Esophagus muscularis mucosa (tissue), 4 donors: ENCODE results near the gene AGAP3. TPM values are rescaled to one million over a fixed set of nuclear protein-coding genes. Genes with fewer than 3 reads are reported as not detected.

Experiments
- DNase-seq: peaks from one replicate; pipeline ENCODE4 v3.0.0-alpha.2; 2017; ENCODE audit errors: extremely low spot score
- H3K27ac ChIP-seq, 4 donors: fragments of 200-600 bp; sonication (generic); replicated peaks in 1 of 4; 1 replicate in 3 of 4; 2 replicates in 1 of 4; pipeline ENCODE4 v1.5.1; 2016 to 2019; ENCODE audit warnings: mild to moderate bottlenecking in 1 of 4
- H3K27me3 ChIP-seq, 4 donors: fragments of 200-600 bp; sonication (generic); one replicate each; pipeline versions ENCODE4 v1.5.1 to v1.6.0; 2016 to 2019
- H3K36me3 ChIP-seq, 4 donors: fragments of 200-600 bp; sonication (generic); one replicate each; pipeline ENCODE4 v1.5.1; 2016 to 2019
- H3K4me1 ChIP-seq, 4 donors: fragments of 200-600 bp; sonication (generic); one replicate each; pipeline ENCODE4 v1.5.1; 2016 to 2019
- H3K4me3 ChIP-seq, 4 donors: fragments of 200-600 bp; sonication (generic); 1 replicate in 2 of 4; 2 replicates in 2 of 4; pipeline ENCODE4 v1.5.1; 2016 to 2019; ENCODE audit warnings: mild to moderate bottlenecking in 4 of 4, moderate library complexity in 1 of 4
- H3K9me3 ChIP-seq, 4 donors: fragments of 200-600 bp; sonication (generic); 1 replicate in 3 of 4; 2 replicates in 1 of 4; pipeline ENCODE4 v1.5.1; 2016 to 2019
- CTCF ChIP-seq, 3 experiments: fragments of 200-600 bp in 2 of 3; fragments of 450-650 bp in 1 of 3; sonication (generic) in 2 of 3; IDR thresholded peaks; one replicate each; pipeline ENCODE4 v1.5.1; 2017 to 2019; ENCODE audit warnings: antibody characterized with exemption in 3 of 3, mild to moderate bottlenecking in 2 of 3, moderate library complexity in 1 of 3
- EP300 ChIP-seq: sonication (generic); formaldehyde crosslinking; IDR thresholded peaks from one replicate; pipeline ENCODE4 v1.6.1; 2017; ENCODE audit warnings: antibody characterized with exemption
- POLR2A ChIP-seq: fragments of 450-650 bp; IDR thresholded peaks from one replicate; pipeline ENCODE4 v1.6.1; 2017; ENCODE audit warnings: antibody characterized with exemption, moderate library complexity, mild to moderate bottlenecking, low read depth
- POLR2AphosphoS5 ChIP-seq, 2 donors: sonication (generic); formaldehyde crosslinking; IDR thresholded peaks; one replicate each; pipeline ENCODE4 v1.6.1; 2017; ENCODE audit warnings: antibody characterized with exemption in 2 of 2
- WGBS: methylation state at CpG from one replicate; pipeline ENCODE4 v1.1.5; 2018; 5-methylcytosine and 5-hydroxymethylcytosine counted together
- intact Hi-C: fragments of 100-400 bp; cut with DNase I; formaldehyde crosslinking; loops from one replicate; pipeline ENCODE4 v1.15.1; 2023
- total RNA-seq, 4 donors: library from RNA; depleted of rRNA; stranded (reverse); fragments of >200 nt; gene quantifications; one replicate each; pipeline versions ENCODE4 v1.1.0 to v1.2.1, GENCODE V29; 2016

AGAP3 gene
- total RNA-seq, 4 donors from 2014 or later = 33.8 to 71.2 (median 60.0) TPM

- no peak for DNase-seq
- peak; percentile 35 to 42 (median 40) for TF ChIP-seq CTCF (IDR thresholded peaks at IDR 0.05)
- TF ChIP-seq EP300 = no peak
- no peak for TF ChIP-seq POLR2A
- peak; percentile 6 to 32 for TF ChIP-seq POLR2AphosphoS5 (IDR thresholded peaks at IDR 0.05)
- WGBS = 0% methylated on average over 28 of the region's 70 CpGs
These were observed 1.2 kb downstream of the AGAP3 start for GRCh38 chr7:151087245-151088018.

GRCh38 chr7:151088019-151088855 is 2.0 kb downstream of the AGAP3 start:
- WGBS = 33% methylated on average over 15 of the region's 16 CpGs
- intact Hi-C loops = no loop called here
- Histone ChIP-seq H3K36me3 (peaks cover 0 to 7% (median 2%) of the 10 kb centered on the region in 4 donors), H3K9me3 (no peaks in the 10 kb centered on the region), H3K4me3 (peak overlapping the region; percentile 77 to 89 (median 80)), H3K27ac (peak overlapping the region; percentile 88 to 91 (median 90)), H3K4me1 (peaks cover 63 to 77% (median 69%) of the 10 kb centered on the region in 4 donors), H3K27me3 (no peaks in the 10 kb centered on the region)
- no peak for DNase-seq
- no peak for TF ChIP-seq POLR2AphosphoS5 (IDR thresholded peaks at IDR 0.05)
- TF ChIP-seq POLR2A = no peak
- TF ChIP-seq EP300 = no peak
- TF ChIP-seq CTCF (IDR thresholded peaks at IDR 0.05) = no peak

More at GRCh38 chr7:151087245-151088018, 1.2 kb downstream of the AGAP3 start:
- H3K9me3 ChIP-seq = no peaks in the 10 kb centered on the region
- H3K27me3 ChIP-seq = no peaks in the 10 kb centered on the region
- peaks cover 0 to 7% (median 2%) of the 10 kb centered on the region in 4 donors for H3K36me3 ChIP-seq
- H3K27ac ChIP-seq = peak overlapping the region; percentile 88 to 91 (median 90)
- intact Hi-C loops = no loop called here
- H3K4me3 ChIP-seq = peak overlapping the region; percentile 77 to 89 (median 80)
- H3K4me1 ChIP-seq = peaks cover 60 to 74% (median 71%) of the 10 kb centered on the region in 4 donors

- Histone ChIP-seq H3K27ac (peak overlapping the region; percentile 88 to 91 (median 90)), H3K27me3 (no peaks in the 10 kb centered on the region), H3K36me3 (peaks cover 0 to 10% (median 2%) of the 10 kb centered on the region in 4 donors), H3K9me3 (no peaks in the 10 kb centered on the region), H3K4me3 (peak overlapping the region; percentile 77 to 89 (median 80)), H3K4me1 (peaks cover 58 to 79% (median 67%) of the 10 kb centered on the region in 4 donors)
- no peak for TF ChIP-seq EP300
- peak; percentile 69 to 70 for TF ChIP-seq POLR2AphosphoS5 (IDR thresholded peaks at IDR 0.05)
- no peak for TF ChIP-seq CTCF (IDR thresholded peaks at IDR 0.05)
- DNase-seq = no peak
- intact Hi-C loops = no loop called here
- 23% methylated on average over 27 of the region's 30 CpGs for WGBS
These were observed 2.8 kb downstream of the AGAP3 start for GRCh38 chr7:151088856-151089699.

- no peak for DNase-seq
- intact Hi-C loops = no loop called here
- peak overlapping the region; percentile 77 to 89 (median 80) for H3K4me3 ChIP-seq
These were observed 3.8 kb downstream of the AGAP3 start for GRCh38 chr7:151089893-151090730.

More at GRCh38 chr7:151089893-151090730, 3.8 kb downstream of the AGAP3 start:
- peaks cover 59 to 84% (median 71%) of the 10 kb centered on the region in 4 donors for H3K4me1 ChIP-seq
- peaks cover 0 to 10% (median 2%) of the 10 kb centered on the region in 4 donors for H3K36me3 ChIP-seq
- H3K27me3 ChIP-seq = no peaks in the 10 kb centered on the region
- peak overlapping the region; percentile 88 to 91 (median 90) for H3K27ac ChIP-seq
- TF ChIP-seq CTCF (IDR thresholded peaks at IDR 0.05) (no peak), EP300 (no peak), POLR2A (no peak)
- 60% methylated on average over 22 of the region's 22 CpGs for WGBS
- H3K9me3 ChIP-seq = no peaks in the 10 kb centered on the region
